Activated T-helper 1 cell treated with anti-CD3 and anti-CD28 coated beads, Interleukin-12 subunit alpha, Interleukin-12 subunit beta, Interleukin-2, Interleukin-4 antibody, amounts not matched to agents 30 ng/mL and 10 ng/mL and 1 ng/mL, durations not matched to agents 14 hours and 24 hours and 36 hours (primary cell): ENCODE results near the gene PLAGL1. TPM values are rescaled to one million over a fixed set of nuclear protein-coding genes. Genes with fewer than 3 reads are reported as not detected.

Experiments used
- DNase-seq: peaks from one replicate; pipeline ENCODE4 v3.0.0; 2021; ENCODE audit warnings: low spot score
- H3K27ac Mint-ChIP-seq: one replicate; pipeline ENCODE4 v1.8.0; 2021; ENCODE audit warnings: mild to moderate bottlenecking, mixed read lengths
- H3K27me3 Mint-ChIP-seq: one replicate; pipeline ENCODE4 v1.8.0; 2022; ENCODE audit warnings: mild to moderate bottlenecking, moderate library complexity, mixed read lengths; ENCODE audit not compliant: insufficient read depth
- H3K36me3 Mint-ChIP-seq: one replicate; pipeline ENCODE4 v1.8.0; 2021; ENCODE audit warnings: low read depth, mixed read lengths
- H3K4me1 Mint-ChIP-seq: one replicate; pipeline ENCODE4 v1.8.0; 2021; ENCODE audit warnings: low read depth, mixed read lengths
- H3K4me3 Mint-ChIP-seq: one replicate; pipeline ENCODE4 v1.8.0; 2021; ENCODE audit warnings: mild to moderate bottlenecking, moderate library complexity, mixed read lengths
- H3K9me3 Mint-ChIP-seq: one replicate; pipeline ENCODE4 v1.8.0; 2021; ENCODE audit warnings: mixed read lengths
- intact Hi-C: fragments of 100-400 bp; cut with micrococcal nuclease; formaldehyde crosslinking; loops from one replicate; pipeline ENCODE4 v1.15.1; 2024
- total RNA-seq: library from RNA; stranded (reverse); gene quantifications from 2 replicates; pipeline ENCODE4 v1.2.3, GENCODE V29; 2022

The PLAGL1 gene
- total RNA-seq, 1 donor from 2014 or later: 13.6 TPM

DNA sequence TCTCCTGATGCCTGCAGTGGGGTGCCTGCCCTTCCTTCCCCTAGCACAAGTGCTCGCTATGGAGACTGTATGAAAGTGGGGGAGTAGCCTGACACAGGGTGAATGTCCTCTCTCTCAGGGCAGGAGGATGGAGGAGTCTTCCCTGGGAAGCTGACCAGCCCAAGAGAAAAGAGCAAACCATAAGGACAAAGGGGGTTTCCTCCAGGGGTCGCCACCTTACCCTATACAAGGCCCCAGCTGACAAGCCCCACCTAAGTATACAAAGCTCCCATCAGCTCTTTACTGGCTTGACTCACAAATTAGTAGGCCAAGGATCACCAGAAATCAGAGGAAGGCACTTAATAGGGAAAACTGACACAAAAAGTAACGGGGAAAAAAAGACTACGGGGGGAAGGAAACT lies 54.1 kb downstream of the PLAGL1 start:
- intact Hi-C loops: no loop called here
- no peak overlapping the region for H3K27ac Mint-ChIP-seq

DNA sequence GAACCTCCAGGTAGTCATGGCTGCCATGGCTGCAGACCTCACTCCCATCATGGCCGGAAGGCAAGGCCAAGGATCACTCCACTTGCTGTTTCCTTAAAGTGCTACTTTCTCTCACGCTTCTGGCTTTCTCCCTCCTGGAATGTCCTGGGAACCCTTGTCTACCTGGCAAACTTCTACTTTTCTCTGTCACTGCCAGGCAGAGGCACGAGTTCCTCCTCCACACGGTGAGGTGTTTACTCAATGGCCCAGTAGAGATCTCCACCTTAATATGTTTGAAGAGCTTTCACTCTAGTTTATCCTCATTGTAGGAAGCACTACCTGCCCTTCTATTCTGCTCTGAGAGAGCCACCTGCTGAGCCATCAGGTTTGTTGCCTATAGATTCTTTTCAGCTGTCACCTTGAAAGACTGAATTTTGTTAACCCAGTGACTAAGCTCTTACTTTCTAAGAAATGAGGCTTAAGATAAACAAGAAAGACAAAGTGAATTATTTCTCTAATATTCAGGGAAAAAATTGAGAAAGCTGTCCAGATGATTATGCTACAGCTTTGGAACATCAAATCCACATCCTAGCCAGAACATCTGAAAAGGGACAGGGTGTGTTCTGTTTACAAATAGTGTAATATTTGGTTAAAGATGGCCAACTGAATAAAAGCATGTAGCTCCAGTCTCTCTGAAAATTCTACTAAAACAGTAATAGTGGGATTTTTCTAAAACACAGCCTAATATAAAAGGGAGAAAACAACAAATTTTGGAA lies 54.9 kb downstream of the PLAGL1 start:
- intact Hi-C loops: no loop called here
- DNase-seq: no peak
- no peaks in the 10 kb centered on the region for H3K4me1 Mint-ChIP-seq
- H3K27me3 Mint-ChIP-seq: no peaks in the 10 kb centered on the region
- H3K9me3 Mint-ChIP-seq: no peaks in the 10 kb centered on the region
- H3K27ac Mint-ChIP-seq: no peak overlapping the region
- H3K36me3 Mint-ChIP-seq: no peaks in the 10 kb centered on the region
- no peak overlapping the region for H3K4me3 Mint-ChIP-seq

More for the DNA sequence above, 54.1 kb downstream of the PLAGL1 start:
- Mint-ChIP-seq H3K27me3 (no peaks in the 10 kb centered on the region), H3K36me3 (no peaks in the 10 kb centered on the region), H3K9me3 (no peaks in the 10 kb centered on the region), H3K4me3 (no peak overlapping the region), H3K4me1 (no peaks in the 10 kb centered on the region)
- DNase-seq: no peak

DNA sequence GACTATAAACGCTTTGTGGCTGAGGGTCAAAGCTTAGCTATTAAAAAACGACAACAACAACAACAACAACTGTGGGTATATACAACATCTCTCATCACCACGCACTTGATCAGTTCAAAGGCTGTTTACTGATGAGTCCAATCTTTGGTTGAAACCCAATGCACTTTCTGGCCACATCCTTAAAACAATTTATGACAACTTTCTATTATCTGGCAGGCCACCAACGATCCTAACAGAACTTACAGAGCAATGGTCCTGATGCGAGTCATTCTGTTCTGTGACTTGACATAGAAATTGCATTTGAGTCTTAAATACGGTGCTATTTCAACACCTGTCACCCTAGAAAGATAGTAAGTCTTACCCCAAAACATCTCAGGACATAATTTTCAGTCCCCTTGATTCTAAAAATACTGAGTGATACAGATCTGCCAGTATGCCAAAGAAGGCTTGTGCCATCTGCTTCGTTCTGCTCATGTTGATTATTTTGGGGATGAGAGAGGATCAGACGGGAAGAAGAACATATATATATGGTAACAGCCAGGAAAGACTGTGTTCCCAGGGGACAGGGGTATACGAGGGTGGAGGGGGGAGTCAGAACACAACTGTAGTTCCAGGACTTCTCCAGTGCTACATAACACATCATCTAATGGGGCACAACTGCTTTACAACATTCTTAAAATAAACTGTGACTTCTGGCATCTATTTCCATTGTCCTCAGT lies 55.8 kb downstream of the PLAGL1 start:
- intact Hi-C loops: no loop called here
- Mint-ChIP-seq H3K27ac (no peak overlapping the region), H3K4me1 (no peaks in the 10 kb centered on the region), H3K36me3 (no peaks in the 10 kb centered on the region), H3K4me3 (no peak overlapping the region), H3K27me3 (no peaks in the 10 kb centered on the region), H3K9me3 (no peaks in the 10 kb centered on the region)
- no peak for DNase-seq

DNA sequence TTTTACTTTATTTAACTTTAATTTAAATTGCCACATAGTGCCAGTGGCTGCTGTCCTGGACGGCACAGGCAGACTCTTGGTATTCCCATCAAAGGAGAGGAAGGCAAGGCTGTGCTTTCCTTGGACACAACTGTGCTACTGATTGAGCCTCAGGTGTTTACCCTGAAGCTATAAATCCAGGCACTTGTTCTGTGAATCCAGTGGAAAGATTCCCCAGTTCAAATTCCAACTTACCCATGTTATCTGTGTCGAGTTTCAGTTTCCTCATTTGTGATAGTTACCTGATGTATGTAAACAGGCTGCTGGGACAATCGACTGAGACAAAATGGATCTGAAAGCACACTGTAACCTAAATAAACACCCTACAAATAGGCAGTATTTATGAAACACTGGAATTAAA lies 57.2 kb downstream of the PLAGL1 start:
- no peak for DNase-seq
- Mint-ChIP-seq H3K36me3 (no peaks in the 10 kb centered on the region), H3K4me3 (no peak overlapping the region), H3K9me3 (no peaks in the 10 kb centered on the region), H3K27ac (no peak overlapping the region), H3K27me3 (no peaks in the 10 kb centered on the region), H3K4me1 (no peaks in the 10 kb centered on the region)
- intact Hi-C loops: no loop called here

DNA sequence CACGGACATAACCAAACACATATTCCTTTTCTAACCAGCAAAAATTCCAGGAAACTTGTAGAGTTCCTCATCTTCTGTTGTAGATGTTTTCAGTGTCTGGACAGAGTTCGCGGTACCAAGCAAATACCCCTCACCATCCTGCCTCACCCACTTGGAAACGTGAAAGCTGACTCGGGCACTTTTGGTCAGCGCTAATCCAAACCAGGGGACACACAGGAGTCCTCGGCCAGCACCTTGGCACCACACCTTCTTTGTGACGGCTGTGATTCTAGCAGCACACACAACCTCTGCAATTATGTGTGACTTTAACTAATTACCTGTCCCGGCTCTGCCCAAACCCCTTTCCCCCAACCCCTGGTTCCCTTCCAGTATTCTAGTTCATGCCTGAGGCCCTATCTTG lies 58.1 kb downstream of the PLAGL1 start:
- Mint-ChIP-seq H3K9me3 (no peaks in the 10 kb centered on the region), H3K27ac (no peak overlapping the region)
- intact Hi-C loops: no loop called here

DNA sequence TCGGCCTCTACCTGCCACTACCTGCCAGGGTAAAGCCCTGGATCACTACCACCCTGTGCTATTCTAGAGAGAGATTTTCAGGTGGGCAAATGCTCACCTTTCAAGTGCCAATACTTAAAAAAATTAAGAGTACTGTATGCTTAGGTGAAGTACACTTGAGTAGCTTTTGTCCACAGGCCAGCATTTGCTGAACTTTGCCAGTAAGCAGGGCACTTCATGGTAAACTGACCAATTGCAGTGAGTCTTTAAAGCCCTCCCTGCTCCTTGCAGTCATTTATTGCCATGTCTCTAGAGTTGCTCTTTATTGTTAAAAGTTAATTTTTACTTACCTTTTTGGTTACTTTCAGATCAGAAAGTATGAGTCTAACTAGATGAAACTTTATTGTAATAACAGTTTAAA lies 58.5 kb downstream of the PLAGL1 start:
- Mint-ChIP-seq H3K36me3 (no peaks in the 10 kb centered on the region), H3K4me1 (no peaks in the 10 kb centered on the region), H3K4me3 (no peak overlapping the region), H3K27me3 (no peaks in the 10 kb centered on the region), H3K9me3 (no peaks in the 10 kb centered on the region), H3K27ac (no peak overlapping the region)
- intact Hi-C loops: no loop called here
- no peak for DNase-seq

More for the DNA sequence above, 58.1 kb downstream of the PLAGL1 start:
- Mint-ChIP-seq H3K4me3 (no peak overlapping the region), H3K4me1 (no peaks in the 10 kb centered on the region), H3K27me3 (no peaks in the 10 kb centered on the region), H3K36me3 (no peaks in the 10 kb centered on the region)
- DNase-seq: no peak

DNA sequence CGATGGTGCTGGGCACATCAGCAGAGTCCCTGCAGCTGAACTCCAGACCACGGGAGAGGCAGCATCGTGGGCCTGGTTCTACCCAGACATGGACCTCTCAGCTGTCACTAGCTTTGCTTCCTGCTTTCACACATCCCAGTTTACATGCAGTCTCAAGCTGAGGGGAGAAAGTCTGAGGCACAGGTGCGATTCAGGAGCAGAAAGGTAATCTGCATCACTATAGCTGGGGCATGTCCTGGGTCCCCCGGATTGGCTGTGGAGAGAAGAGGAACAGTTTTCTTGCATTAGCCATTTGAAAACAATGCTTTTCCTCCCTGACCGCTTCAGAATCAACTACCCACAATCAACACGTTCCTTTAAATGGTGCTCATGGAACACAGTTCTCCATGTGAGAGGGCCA lies 59.9 kb downstream of the PLAGL1 start:
- DNase-seq: no peak
- H3K4me3 Mint-ChIP-seq: no peak overlapping the region
- no peaks in the 10 kb centered on the region for H3K9me3 Mint-ChIP-seq
- intact Hi-C loops: no loop called here
- H3K36me3 Mint-ChIP-seq: no peaks in the 10 kb centered on the region
- no peaks in the 10 kb centered on the region for H3K4me1 Mint-ChIP-seq
- H3K27ac Mint-ChIP-seq: no peak overlapping the region
- H3K27me3 Mint-ChIP-seq: no peaks in the 10 kb centered on the region

DNA sequence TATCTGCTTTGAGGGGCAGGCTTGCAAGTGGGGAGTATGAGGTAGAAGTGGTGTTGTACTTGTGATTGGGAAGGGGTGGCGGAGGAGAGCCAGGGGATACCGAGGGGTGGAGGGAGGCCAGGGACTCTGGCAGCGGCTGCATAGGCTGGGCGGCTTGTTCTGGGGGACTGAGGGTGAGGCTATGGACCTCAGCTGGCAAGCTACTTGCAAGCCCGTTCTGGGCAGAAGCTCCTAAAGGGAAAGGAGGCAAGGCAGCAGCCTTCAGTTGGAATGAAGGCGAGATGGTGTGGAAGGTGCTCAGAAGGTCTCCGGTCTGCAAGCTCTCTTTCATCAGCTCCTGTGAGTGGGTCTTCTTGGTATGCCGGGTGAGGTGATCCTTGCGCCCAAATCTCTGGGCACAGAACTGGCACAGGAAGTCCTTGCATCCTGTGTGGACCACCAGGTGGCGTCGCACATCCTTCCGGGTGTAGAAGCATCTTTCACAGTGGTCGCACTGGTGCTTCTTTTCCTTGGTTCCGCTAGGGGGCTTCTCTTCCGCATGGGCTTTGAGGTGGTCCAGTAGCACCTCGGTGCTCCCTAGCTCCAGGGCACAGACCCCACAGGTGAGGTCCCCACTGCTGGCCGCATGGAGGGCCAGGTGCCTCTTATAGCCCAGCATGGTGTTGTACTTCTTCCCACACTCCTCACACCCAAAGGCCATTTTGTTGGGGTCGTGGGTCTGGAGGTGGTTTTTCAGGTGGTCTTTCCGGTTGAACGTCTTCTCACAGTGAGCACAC lies 66.0 kb downstream of the PLAGL1 start:
- H3K27ac Mint-ChIP-seq: no peak overlapping the region
- H3K4me3 Mint-ChIP-seq: no peak overlapping the region
- H3K27me3 Mint-ChIP-seq: peaks cover 3% of the 10 kb centered on the region
- H3K36me3 Mint-ChIP-seq: no peaks in the 10 kb centered on the region
- peaks cover 9% of the 10 kb centered on the region for H3K4me1 Mint-ChIP-seq
- intact Hi-C loops: loop anchor here (1.0 to 5.0 kb wide), 4 partner anchors 50 to 153 kb away; partner anchors contain the start of gene SF3B5
- peak; percentile 20 for DNase-seq
- H3K9me3 Mint-ChIP-seq: no peaks in the 10 kb centered on the region

DNA sequence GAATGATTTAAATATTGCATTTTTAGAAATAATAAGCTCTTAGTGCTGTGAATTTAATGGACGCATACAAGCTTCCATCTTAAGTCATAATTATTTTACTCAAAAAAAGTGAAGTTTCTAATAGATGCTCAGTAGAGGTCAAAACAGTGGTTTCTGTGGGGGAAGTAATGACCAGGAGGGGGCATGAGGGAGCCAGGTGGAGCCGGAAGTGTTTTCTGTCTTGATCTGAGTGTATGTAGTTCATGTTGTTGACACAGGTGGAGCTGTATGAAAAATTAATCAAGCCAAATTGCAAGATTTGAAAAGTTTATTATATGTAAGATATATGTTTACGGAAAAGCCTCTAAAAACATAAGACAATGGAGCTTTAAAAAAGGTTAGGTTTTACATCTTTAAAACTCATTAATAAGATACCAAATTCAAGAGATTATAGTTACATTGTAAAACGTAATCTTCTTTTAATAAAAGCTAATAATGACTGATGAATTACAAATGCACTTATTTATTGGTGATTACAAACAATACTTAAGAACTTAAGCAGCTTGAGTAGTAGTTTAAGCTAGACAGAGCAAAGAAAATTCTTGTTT lies 68.0 kb downstream of the PLAGL1 start:
- no peak overlapping the region for H3K4me3 Mint-ChIP-seq
- DNase-seq: peak; percentile 26
- H3K9me3 Mint-ChIP-seq: no peaks in the 10 kb centered on the region
- H3K36me3 Mint-ChIP-seq: no peaks in the 10 kb centered on the region
- intact Hi-C loops: loop anchor here (1.0 to 5.0 kb wide), 4 partner anchors 52 to 365 kb away; partner anchors contain the start of gene SF3B5
- H3K27ac Mint-ChIP-seq: no peak overlapping the region
- peaks cover 3% of the 10 kb centered on the region for H3K27me3 Mint-ChIP-seq
- H3K4me1 Mint-ChIP-seq: peaks cover 9% of the 10 kb centered on the region

DNA sequence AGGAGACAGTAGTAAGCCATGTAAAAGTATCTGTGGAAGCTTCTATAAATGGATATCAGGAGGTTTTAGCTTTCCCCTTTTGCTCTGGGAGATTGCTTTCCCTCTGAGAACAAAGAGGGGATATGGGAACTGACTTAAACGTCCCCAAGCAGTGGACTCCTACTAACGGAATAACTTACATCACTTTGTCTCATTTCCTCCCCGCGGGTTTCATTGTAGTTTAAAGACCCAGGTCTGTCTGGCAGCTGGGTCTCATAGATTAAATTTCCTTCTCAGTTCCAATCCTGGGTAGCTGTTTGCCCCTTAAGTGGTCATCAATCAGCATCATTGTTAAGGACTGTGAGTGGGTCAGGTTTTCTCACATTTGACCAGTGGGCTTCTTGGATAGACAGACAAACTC lies 68.7 kb downstream of the PLAGL1 start:
- H3K36me3 Mint-ChIP-seq: no peaks in the 10 kb centered on the region
- H3K27ac Mint-ChIP-seq: no peak overlapping the region
- no peak for DNase-seq
- no peak overlapping the region for H3K4me3 Mint-ChIP-seq
- peaks cover 9% of the 10 kb centered on the region for H3K4me1 Mint-ChIP-seq
- intact Hi-C loops: no loop called here
- peaks cover 3% of the 10 kb centered on the region for H3K27me3 Mint-ChIP-seq
- H3K9me3 Mint-ChIP-seq: no peaks in the 10 kb centered on the region

DNA sequence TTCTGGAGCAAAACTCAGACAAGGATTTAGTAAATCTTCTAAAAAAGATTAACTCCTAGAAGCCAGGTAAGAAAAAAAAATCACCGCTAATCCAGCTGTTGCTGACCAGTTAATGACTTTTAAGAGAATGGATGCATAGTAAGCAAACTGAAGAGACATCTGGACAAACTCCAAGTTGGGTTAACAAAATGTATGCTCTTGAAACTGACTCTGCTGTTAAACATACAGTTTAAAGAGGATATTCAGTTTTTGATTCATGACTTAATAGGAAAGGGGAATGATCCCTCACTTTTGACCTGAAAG lies 70.4 kb downstream of the PLAGL1 start:
- H3K27ac Mint-ChIP-seq: no peak overlapping the region
- peaks cover 9% of the 10 kb centered on the region for H3K4me1 Mint-ChIP-seq

DNA sequence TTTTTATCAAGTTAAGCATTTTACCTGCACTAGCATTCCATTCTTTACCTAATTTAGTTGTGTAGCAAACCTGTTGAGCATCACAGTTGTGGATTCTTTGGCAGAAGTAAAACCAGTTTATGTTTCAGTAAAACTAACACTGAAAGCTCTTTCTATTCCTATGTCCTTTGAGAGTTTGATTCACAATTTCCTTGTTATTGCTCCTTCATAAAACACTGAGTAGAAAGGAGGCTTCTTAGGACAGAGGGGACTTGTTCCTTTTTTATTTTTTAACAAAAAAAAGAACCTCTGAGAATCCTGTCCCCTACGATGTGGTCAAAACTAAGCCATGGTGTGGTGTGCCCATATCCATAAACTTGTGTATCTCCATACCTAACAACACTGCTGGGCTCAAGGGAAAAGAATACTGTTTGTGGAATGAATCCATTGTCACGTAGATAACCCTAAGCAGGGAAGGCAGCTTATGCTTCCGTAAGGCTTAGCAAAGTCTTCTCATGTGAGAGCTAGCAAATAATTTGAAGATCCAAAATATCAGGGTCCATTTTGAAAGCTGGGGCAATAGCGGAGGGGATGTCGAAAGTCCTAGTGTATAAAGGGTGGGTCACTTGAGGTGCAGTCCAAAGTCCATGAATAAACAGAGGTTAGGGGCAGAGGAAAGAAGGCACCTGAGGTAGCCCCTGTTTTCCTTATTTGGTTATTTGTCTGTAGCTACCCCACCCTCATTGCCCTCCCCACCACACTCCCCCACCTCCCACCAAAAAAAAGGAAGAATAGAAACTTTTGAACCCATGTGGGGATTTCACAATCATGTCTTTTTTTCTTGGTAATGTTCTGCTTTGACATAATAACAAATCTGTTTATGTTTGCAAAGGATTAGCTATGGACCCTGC lies 71.0 kb downstream of the PLAGL1 start:
- Mint-ChIP-seq H3K9me3 (peaks cover 4% of the 10 kb centered on the region), H3K27ac (no peak overlapping the region), H3K27me3 (peaks cover 3% of the 10 kb centered on the region), H3K36me3 (no peaks in the 10 kb centered on the region), H3K4me3 (no peak overlapping the region), H3K4me1 (peaks cover 4% of the 10 kb centered on the region)
- no peak for DNase-seq
- intact Hi-C loops: no loop called here

More for the DNA sequence above, 70.4 kb downstream of the PLAGL1 start:
- Mint-ChIP-seq H3K4me3 (no peak overlapping the region), H3K36me3 (no peaks in the 10 kb centered on the region), H3K27me3 (peaks cover 3% of the 10 kb centered on the region), H3K9me3 (peaks cover under 1% of the 10 kb centered on the region)
- DNase-seq: no peak
- intact Hi-C loops: no loop called here
